CD8-positive, alpha-beta memory T cell (primary cell): ENCODE results near the gene KLK5. TPM values are rescaled to one million over a fixed set of nuclear protein-coding genes. Genes with fewer than 3 reads are reported as not detected.

Source experiments
- CTCF ChIA-PET: fragments of 350-600 bp; sonication (Branson Sonifier 250); formaldehyde crosslinking; loops from one replicate; lab custom pipeline; 2021; ENCODE audit warnings: antibody characterized with exemption; lab: Charles Lee
- POLR2A ChIA-PET: fragments of 350-600 bp; sonication (Branson Sonifier 250); formaldehyde crosslinking; loops from one replicate; lab custom pipeline; 2021; ENCODE audit warnings: antibody characterized with exemption; lab: Charles Lee
- DNase-seq, 5 donors: peaks; one replicate each; pipeline versions ENCODE4 v3.0.0 to v3.0.0-alpha.2; 2020 to 2022; ENCODE audit warnings: mixed read lengths in 1 of 5
- H3K27ac ChIP-seq: one replicate; pipeline ENCODE4 v1.7.0; 2013; ENCODE audit warnings: low read depth, mild to moderate bottlenecking, low read length, moderate library complexity
- H3K27me3 ChIP-seq: 2 replicates; pipeline ENCODE4 v1.7.0; 2013; ENCODE audit warnings: low read length, mild to moderate bottlenecking; ENCODE audit not compliant: insufficient read depth, poor library complexity, severe bottlenecking
- H3K36me3 ChIP-seq: 2 replicates; pipeline ENCODE4 v1.7.0; 2013; ENCODE audit warnings: mild to moderate bottlenecking, low read length, moderate library complexity; ENCODE audit not compliant: insufficient read depth
- H3K4me1 ChIP-seq: 2 replicates; pipeline ENCODE4 v1.7.0; 2013; ENCODE audit warnings: mild to moderate bottlenecking, low read length, moderate library complexity; ENCODE audit not compliant: insufficient read depth
- H3K4me3 ChIP-seq: 2 replicates; pipeline ENCODE4 v1.7.0; 2013; ENCODE audit warnings: mild to moderate bottlenecking, low read length
- H3K9me3 ChIP-seq: 2 replicates; pipeline ENCODE4 v1.7.0; 2013; ENCODE audit warnings: mild to moderate bottlenecking, low read length
- H3K27ac Mint-ChIP-seq, 8 donors: one replicate each; pipeline ENCODE4 v1.8.0; 2020 to 2021; ENCODE audit warnings: mixed read lengths in 8 of 8, mild to moderate bottlenecking in 6 of 8, inconsistent platforms in 3 of 8, moderate library complexity in 3 of 8
- H3K27me3 Mint-ChIP-seq, 2 donors: one replicate each; pipeline ENCODE4 v1.8.0; 2020 to 2021; ENCODE audit warnings: mixed read lengths in 2 of 2, mild to moderate bottlenecking in 1 of 2, moderate library complexity in 1 of 2
- H3K36me3 Mint-ChIP-seq, 3 donors: one replicate each; pipeline ENCODE4 v1.8.0; 2020 to 2021; ENCODE audit warnings: mixed read lengths in 3 of 3, inconsistent platforms in 1 of 3, mild to moderate bottlenecking in 1 of 3
- H3K4me1 Mint-ChIP-seq, 3 donors: one replicate each; pipeline ENCODE4 v1.8.0; 2020 to 2021; ENCODE audit warnings: mixed read lengths in 3 of 3, inconsistent platforms in 1 of 3, mild to moderate bottlenecking in 1 of 3
- H3K4me3 Mint-ChIP-seq, 7 donors: one replicate each; pipeline ENCODE4 v1.8.0; 2020 to 2021; ENCODE audit warnings: mixed read lengths in 7 of 7, mild to moderate bottlenecking in 6 of 7, moderate library complexity in 4 of 7, inconsistent platforms in 2 of 7
- H3K9me3 Mint-ChIP-seq, 5 donors: one replicate each; pipeline ENCODE4 v1.8.0; 2020 to 2022; ENCODE audit warnings: mixed read lengths in 5 of 5, mild to moderate bottlenecking in 3 of 5, moderate library complexity in 2 of 5, inconsistent platforms in 1 of 5
- polyA plus RNA-seq: library from polyadenylated mRNA; unstranded; fragments of 300-500 nt; fragmentation: Illumina TruSeq; gene quantifications from one replicate; pipeline ENCODE4 v1.2.3, GENCODE V29; 2021
- total RNA-seq, 2 experiments: library from RNA; stranded (reverse); gene quantifications; one replicate each; pipeline ENCODE4 v1.2.3, GENCODE V29; 2021

Gene KLK5
- total and polyA plus RNA-seq, 3 experiments from 2014 or later, result not detected

- H3K36me3 ChIP-seq, result no peaks in the 10 kb centered on the region
Measured at GRCh38 chr19:50912102-50912599, 40.7 kb downstream of the KLK5 start.

GRCh38 chr19:50911206-50912101, 41.4 kb downstream of the KLK5 start, which contains the start of gene KLK4:
Gene KLK4, minus strand, starts transcription at chr19:50911395. Its CDS starts 657 bp downstream, at chr19:50910738.
- H3K4me3 Mint-ChIP-seq, result no peak within 1 kb of the TSS
- peaks cover 0 to 4% (median 0%) of the 10 kb centered on the region in 5 donors for H3K9me3 Mint-ChIP-seq
- H3K4me1 Mint-ChIP-seq, result peaks cover 6 to 12% (median 8%) of the 10 kb centered on the region in 3 donors
- ChIA-PET CTCF (no interaction called here), POLR2A (no interaction called here)
- H3K36me3 Mint-ChIP-seq, result no peaks in the 10 kb centered on the region
- H3K27me3 Mint-ChIP-seq, result peaks cover 40 to 48% of the 10 kb centered on the region in 2 donors
- no peaks in the 10 kb centered on the region for H3K9me3 ChIP-seq
- H3K27me3 ChIP-seq, result peaks cover 13% of the 10 kb centered on the region
- H3K36me3 ChIP-seq, result no peaks in the 10 kb centered on the region
- H3K27ac Mint-ChIP-seq, result no peak within 1 kb of the TSS
- H3K27ac ChIP-seq, result no peak within 1 kb of the TSS
- no peak within 1 kb of the TSS for H3K4me3 ChIP-seq
- no peaks in the 10 kb centered on the region for H3K4me1 ChIP-seq
- DNase-seq, result no peak

More at GRCh38 chr19:50912102-50912599, 40.7 kb downstream of the KLK5 start:
- Mint-ChIP-seq H3K4me3 (no peak overlapping the region), H3K4me1 (peaks cover 6 to 12% (median 8%) of the 10 kb centered on the region in 3 donors), H3K27ac (no peak overlapping the region), H3K27me3 (peaks cover 42 to 48% of the 10 kb centered on the region in 2 donors), H3K9me3 (peaks cover 0 to 4% (median 0%) of the 10 kb centered on the region in 5 donors), H3K36me3 (no peaks in the 10 kb centered on the region)
- H3K4me1 ChIP-seq, result no peaks in the 10 kb centered on the region
- H3K9me3 ChIP-seq, result no peaks in the 10 kb centered on the region
- CTCF ChIA-PET, result no interaction called here
- peaks cover 13% of the 10 kb centered on the region for H3K27me3 ChIP-seq
- DNase-seq, result no peak
- POLR2A ChIA-PET, result no interaction called here
- H3K27ac ChIP-seq, result no peak overlapping the region
- H3K4me3 ChIP-seq, result no peak overlapping the region

DNA sequence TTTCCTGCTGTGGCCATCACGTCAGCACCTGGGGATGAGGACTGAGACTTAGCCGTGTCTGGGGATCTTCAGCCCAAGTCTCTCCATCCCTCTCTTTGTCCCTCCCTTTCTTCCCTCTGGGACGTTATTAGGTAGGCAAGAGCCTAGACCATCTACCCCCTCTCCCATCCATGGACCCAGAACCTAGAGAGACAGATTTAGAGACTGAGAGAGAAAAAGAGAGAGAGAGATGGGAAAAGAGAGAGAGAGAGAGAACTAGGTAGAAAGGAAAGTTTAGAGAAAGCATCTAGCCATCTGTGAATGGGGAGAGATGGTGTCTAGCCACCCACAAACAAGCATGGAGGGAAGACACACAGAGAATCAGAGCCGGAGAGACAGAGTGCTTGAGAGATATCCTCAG, 42.1 kb downstream of the KLK5 start:
- Mint-ChIP-seq H3K4me1 (peaks cover 6 to 12% (median 8%) of the 10 kb centered on the region in 3 donors), H3K27ac (no peak overlapping the region), H3K9me3 (peaks cover 0 to 4% (median 0%) of the 10 kb centered on the region in 5 donors), H3K27me3 (peaks cover 36 to 50% of the 10 kb centered on the region in 2 donors), H3K36me3 (no peaks in the 10 kb centered on the region), H3K4me3 (no peak overlapping the region)
- ChIA-PET CTCF (no interaction called here), POLR2A (no interaction called here)
- H3K27ac ChIP-seq, result no peak overlapping the region
- H3K27me3 ChIP-seq, result peaks cover 13% of the 10 kb centered on the region
- H3K9me3 ChIP-seq, result no peaks in the 10 kb centered on the region
- no peak overlapping the region for H3K4me3 ChIP-seq
- no peaks in the 10 kb centered on the region for H3K36me3 ChIP-seq
- no peak for DNase-seq
- H3K4me1 ChIP-seq, result no peaks in the 10 kb centered on the region

DNA sequence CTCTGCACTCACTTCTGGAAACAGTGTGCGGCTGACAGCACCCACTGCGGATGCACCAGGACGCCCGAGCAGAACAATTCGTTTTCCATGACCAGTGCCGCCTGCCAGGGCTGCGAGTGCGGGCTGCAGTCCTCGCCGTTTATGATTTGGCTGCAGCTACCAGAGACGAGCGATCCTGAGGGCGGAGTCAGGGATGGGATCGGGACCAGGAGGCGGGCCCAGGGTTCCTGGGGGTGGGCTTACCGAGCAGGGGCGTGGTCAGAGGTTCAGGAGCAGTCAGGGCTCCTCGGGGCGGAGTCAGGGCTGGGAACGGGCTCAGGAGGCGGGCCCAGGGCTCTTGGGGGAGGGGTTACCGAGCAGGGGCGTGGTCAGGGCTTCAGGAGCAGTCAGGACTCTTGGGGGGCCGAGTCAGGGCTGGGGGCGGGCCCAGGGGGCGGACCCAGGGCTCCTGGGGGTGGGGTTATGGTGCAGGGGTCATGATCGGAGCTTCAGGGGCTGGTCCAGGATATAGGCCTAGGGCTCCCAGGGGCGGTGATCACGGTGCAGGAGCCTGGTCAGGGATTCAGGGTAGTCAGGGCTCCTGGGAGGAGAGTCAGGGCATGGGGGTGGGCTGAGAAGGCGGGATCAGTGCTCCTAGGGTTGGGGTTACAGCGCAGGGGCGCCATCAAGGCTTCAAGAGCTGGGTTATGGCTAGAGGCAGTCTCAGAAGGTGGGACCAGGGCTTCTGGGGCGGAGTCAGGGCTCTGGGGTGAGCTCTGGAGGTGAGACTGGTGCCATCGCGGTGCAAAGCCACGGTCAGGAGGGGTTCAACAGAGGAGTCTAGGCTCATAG, 43.4 kb downstream of the KLK5 start:
- CTCF ChIA-PET, result no interaction called here
- H3K27me3 ChIP-seq, result peaks cover 13% of the 10 kb centered on the region
- no peaks in the 10 kb centered on the region for H3K36me3 ChIP-seq
- H3K27me3 Mint-ChIP-seq, result peaks cover 41 to 57% of the 10 kb centered on the region in 2 donors
- no peaks in the 10 kb centered on the region for H3K4me1 ChIP-seq
- DNase-seq, result no peak
- peaks cover 0 to 4% (median 0%) of the 10 kb centered on the region in 5 donors for H3K9me3 Mint-ChIP-seq
- POLR2A ChIA-PET, result no interaction called here
- H3K27ac ChIP-seq, result no peak overlapping the region
- H3K27ac Mint-ChIP-seq, result no peak overlapping the region
- H3K4me3 ChIP-seq, result no peak overlapping the region
- H3K9me3 ChIP-seq, result no peaks in the 10 kb centered on the region
- peaks cover 6 to 12% (median 8%) of the 10 kb centered on the region in 3 donors for H3K4me1 Mint-ChIP-seq
- peak overlapping the region in 2 of 7 donors; percentile 28 to 37 for H3K4me3 Mint-ChIP-seq
- H3K36me3 Mint-ChIP-seq, result no peaks in the 10 kb centered on the region

GRCh38 chr19:50908336-50908735, 44.5 kb downstream of the KLK5 start:
- Histone ChIP-seq H3K9me3 (no peaks in the 10 kb centered on the region), H3K27me3 (peaks cover 13% of the 10 kb centered on the region), H3K4me3 (no peak overlapping the region), H3K36me3 (no peaks in the 10 kb centered on the region), H3K4me1 (no peaks in the 10 kb centered on the region), H3K27ac (no peak overlapping the region)
- peaks cover 0 to 4% (median 0%) of the 10 kb centered on the region in 5 donors for H3K9me3 Mint-ChIP-seq
- H3K27ac Mint-ChIP-seq, result no peak overlapping the region
- ChIA-PET CTCF (interaction anchor here (1.3 kb wide), 1 partner anchor 14 kb away, joined by 3 read pairs; no protein-coding TSS in a partner anchor), POLR2A (no interaction called here)
- no peaks in the 10 kb centered on the region for H3K36me3 Mint-ChIP-seq
- peaks cover 41 to 60% of the 10 kb centered on the region in 2 donors for H3K27me3 Mint-ChIP-seq
- peak overlapping the region in 1 of 7 donors; percentile 44 for H3K4me3 Mint-ChIP-seq
- DNase-seq, result no peak
- H3K4me1 Mint-ChIP-seq, result peaks cover 6 to 12% (median 8%) of the 10 kb centered on the region in 3 donors

GRCh38 chr19:50906217-50906616, 46.6 kb downstream of the KLK5 start:
- Mint-ChIP-seq H3K4me3 (no peak overlapping the region), H3K36me3 (no peaks in the 10 kb centered on the region), H3K27me3 (peaks cover 35 to 65% of the 10 kb centered on the region in 2 donors), H3K4me1 (peaks cover 6 to 12% (median 8%) of the 10 kb centered on the region in 3 donors), H3K27ac (no peak overlapping the region), H3K9me3 (peaks cover 0 to 4% (median 0%) of the 10 kb centered on the region in 5 donors)
- Histone ChIP-seq H3K4me1 (no peaks in the 10 kb centered on the region), H3K36me3 (no peaks in the 10 kb centered on the region), H3K4me3 (no peak overlapping the region), H3K27ac (no peak overlapping the region), H3K27me3 (peaks cover 7% of the 10 kb centered on the region), H3K9me3 (no peaks in the 10 kb centered on the region)
- CTCF ChIA-PET, result interaction anchor here (1.3 kb wide), 1 partner anchor 16 kb away, joined by 4 read pairs; no protein-coding TSS in a partner anchor
- peak in 2 of 5 donors; percentile 4 to 6 for DNase-seq
- POLR2A ChIA-PET, result no interaction called here

- no peaks in the 10 kb centered on the region for H3K9me3 ChIP-seq
- H3K27ac ChIP-seq, result no peak overlapping the region
- Mint-ChIP-seq H3K27me3 (peaks cover 12 to 40% of the 10 kb centered on the region in 2 donors), H3K4me1 (no peaks in the 10 kb centered on the region), H3K27ac (no peak overlapping the region), H3K4me3 (no peak overlapping the region), H3K9me3 (no peaks in the 10 kb centered on the region), H3K36me3 (no peaks in the 10 kb centered on the region)
- ChIA-PET POLR2A (no interaction called here), CTCF (no interaction called here)
- no peaks in the 10 kb centered on the region for H3K36me3 ChIP-seq
- no peaks in the 10 kb centered on the region for H3K4me1 ChIP-seq
- H3K27me3 ChIP-seq, result no peaks in the 10 kb centered on the region
- no peak for DNase-seq
- no peak overlapping the region for H3K4me3 ChIP-seq
Measured at GRCh38 chr19:50902640-50903039, 50.2 kb downstream of the KLK5 start.
